NAMALWA (cell line): ENCODE measurements around the gene SMYD3.

Experiments
- DNase-seq: peaks from one replicate; pipeline ENCODE4 v3.0.0-alpha.2; 2015; ENCODE audit warnings: low spot score

Gene SMYD3

GRCh38 chr1:246275036-246275435 lies 232.0 kb downstream of the SMYD3 start:
- no peak for DNase-seq

GRCh38 chr1:246274186-246274585 lies 232.9 kb downstream of the SMYD3 start:
- no peak for DNase-seq

GRCh38 chr1:246271516-246271915 lies 235.6 kb downstream of the SMYD3 start:
- DNase-seq: no peak

- no peak for DNase-seq
These were observed 236.8 kb downstream of the SMYD3 start for GRCh38 chr1:246270236-246270635.

GRCh38 chr1:246269466-246269865 lies 237.6 kb downstream of the SMYD3 start:
- no peak for DNase-seq

GRCh38 chr1:246267896-246268295 lies 239.2 kb downstream of the SMYD3 start:
- DNase-seq: no peak

- no peak for DNase-seq
These were observed 239.7 kb downstream of the SMYD3 start for GRCh38 chr1:246267426-246267825.

- DNase-seq: no peak
These were observed 241.6 kb downstream of the SMYD3 start for GRCh38 chr1:246265481-246265880.

GRCh38 chr1:246262281-246262680 lies 244.8 kb downstream of the SMYD3 start:
- no peak for DNase-seq

GRCh38 chr1:246261639-246262038 lies 245.4 kb downstream of the SMYD3 start:
- DNase-seq: no peak

- no peak for DNase-seq
These were observed 248.8 kb downstream of the SMYD3 start for GRCh38 chr1:246258250-246258649.

- no peak for DNase-seq
These were observed 251.3 kb downstream of the SMYD3 start for GRCh38 chr1:246255773-246256172.

- no peak for DNase-seq
These were observed 252.2 kb downstream of the SMYD3 start for GRCh38 chr1:246254854-246255253.

- DNase-seq: no peak
These were observed 260.6 kb downstream of the SMYD3 start for GRCh38 chr1:246246430-246246829.

GRCh38 chr1:246245541-246245940 lies 261.5 kb downstream of the SMYD3 start:
- DNase-seq: no peak

- DNase-seq: no peak
These were observed 275.0 kb downstream of the SMYD3 start for GRCh38 chr1:246232126-246232525.

GRCh38 chr1:246226041-246226440 lies 281.0 kb downstream of the SMYD3 start:
- no peak for DNase-seq

GRCh38 chr1:246221485-246222255 lies 285.4 kb downstream of the SMYD3 start:
- DNase-seq: no peak

- DNase-seq: no peak
These were observed 286.5 kb downstream of the SMYD3 start for GRCh38 chr1:246220495-246221065.

- DNase-seq: peak; percentile 10
These were observed 287.5 kb downstream of the SMYD3 start for GRCh38 chr1:246219508-246220030.

- no peak for DNase-seq
These were observed 288.4 kb downstream of the SMYD3 start for GRCh38 chr1:246218686-246219085.

GRCh38 chr1:246216906-246217305 lies 290.2 kb downstream of the SMYD3 start:
- DNase-seq: no peak

- DNase-seq: no peak
These were observed 291.6 kb downstream of the SMYD3 start for GRCh38 chr1:246215510-246215903.
